SHP77 treated with DMSO at 0.1 percent for 48 hours (cell line): ENCODE measurements around the gene IFITM10.

ENCODE experiments used
- DNase-seq: peaks from one replicate; lab custom pipeline; 2025; lab: John Stamatoyannopoulos, UW

IFITM10 gene

GRCh38 chr11:1750481-1750839 lies at the start of gene IFITM10:
IFITM10 (minus strand) TSS chr11:1750595; CDS start chr11:1750442, 153 bp downstream.
- DNase-seq: no peak

- no peak for DNase-seq
Observed at GRCh38 chr11:1797391-1798125, 47.2 kb upstream of the IFITM10 start.

- no peak for DNase-seq
Observed at GRCh38 chr11:1796413-1797011, 46.1 kb upstream of the IFITM10 start.

- DNase-seq: no peak
Observed at GRCh38 chr11:1793081-1793480, 42.7 kb upstream of the IFITM10 start.

GRCh38 chr11:1792461-1792860 lies 42.1 kb upstream of the IFITM10 start:
- no peak for DNase-seq

GRCh38 chr11:1791912-1792311 lies 41.5 kb upstream of the IFITM10 start:
- DNase-seq: no peak

GRCh38 chr11:1786466-1786865 lies 36.1 kb upstream of the IFITM10 start:
- DNase-seq: no peak

GRCh38 chr11:1785749-1786413 lies 35.5 kb upstream of the IFITM10 start:
- DNase-seq: no peak

- no peak for DNase-seq
Observed at GRCh38 chr11:1784761-1785650, 34.6 kb upstream of the IFITM10 start.

GRCh38 chr11:1783725-1784529 lies 33.5 kb upstream of the IFITM10 start:
- DNase-seq: no peak

- no peak for DNase-seq
Observed at GRCh38 chr11:1782831-1783724, 32.7 kb upstream of the IFITM10 start.

- no peak for DNase-seq
Observed at GRCh38 chr11:1782031-1782590, 31.7 kb upstream of the IFITM10 start.

- no peak for DNase-seq
Observed at GRCh38 chr11:1781593-1781975, 31.2 kb upstream of the IFITM10 start.

- DNase-seq: no peak
Observed at GRCh38 chr11:1780700-1781592, 30.6 kb upstream of the IFITM10 start.

- DNase-seq: no peak
Observed at GRCh38 chr11:1779806-1780699, 29.7 kb upstream of the IFITM10 start.

GRCh38 chr11:1779034-1779805 lies 28.8 kb upstream of the IFITM10 start:
- no peak for DNase-seq
